Measurements from ENCODE around the gene SEMA4C. TPM values are rescaled to one million over a fixed set of nuclear protein-coding genes. Genes with fewer than 3 reads are reported as not detected.
A peak's percentile ranks its signal among the peaks of the same experiment; 100 is the strongest.

SEMA4C gene
- total and polyA plus RNA-seq, 2 of the 4 experiments (the other 2 are of a cell fraction), result 15.8 to 24.3 TPM

- peak overlapping the region; percentile 34; the same call in 1 of the 2 replicates for H3K27ac ChIP-seq (ENCODE audit: insufficient read depth, low read length)
- peak; percentile 97 for ATAC-seq (ENCODE audit: low read depth)
- H3K27me3 ChIP-seq (ENCODE audit: control insufficient read depth, insufficient read depth, low read length), result no peaks in the 10 kb centered on the region
- BruUV-seq (replicated peaks), result no TSS peak
- no peak overlapping the region for H2BK5ac ChIP-seq (ENCODE audit: low read depth, low read length, poor library complexity, severe bottlenecking)
- H3K79me1 ChIP-seq (ENCODE audit: low read depth in 1 of 2, low read length in 2 of 2), result no peaks in the 10 kb centered on the region
- no peaks in the 10 kb centered on the region for H3K9me3 ChIP-seq (ENCODE audit: control insufficient read depth, insufficient read depth, low read length)
- no peak overlapping the region for H3K23ac ChIP-seq (ENCODE audit: low read depth, low read length)
- in situ Hi-C loops (cut with MboI; ENCODE audit: low sequenced_read_pairs), result no loop called here
- no peaks in the 10 kb centered on the region for H4K20me1 ChIP-seq (ENCODE audit: insufficient read depth, low read length)
- intact Hi-C loops (cut with micrococcal nuclease), result no loop called here
- peak overlapping the region; percentile 50; the same call in 1 of the 2 replicates for H2BK20ac ChIP-seq (ENCODE audit: low read depth, low read length)
- H2AK9ac ChIP-seq (replicated peaks; ENCODE audit: low read depth, low read length, poor library complexity), result peak overlapping the region; percentile 40
- peaks cover 14% of the 10 kb centered on the region for H3K4me1 ChIP-seq (ENCODE audit: control insufficient read depth, insufficient read depth, low read length)
- ChIA-PET POLR2A (ENCODE audit: unreplicated experiment) (interaction anchor here (0.5 to 0.6 kb wide), 2 partner anchors 13 to 23 kb away, joined by 3 to 8 read pairs; no protein-coding TSS in a partner anchor), CTCF (interaction anchor here (0.5 kb wide), 1 partner anchor 36 kb away, joined by 3 read pairs; no protein-coding TSS in a partner anchor)
- H3K9ac ChIP-seq (ENCODE audit: low read depth, low read length), result no peak overlapping the region
- no peaks in the 10 kb centered on the region for H3K36me3 ChIP-seq (ENCODE audit: control insufficient read depth, insufficient read depth, low read length)
- H3K56ac ChIP-seq (ENCODE audit: extremely low read depth, insufficient read depth, low read length), result no peak overlapping the region
- peak overlapping the region; percentile 10 for H4K5ac ChIP-seq (ENCODE audit: low read depth, low read length)
- H2AFZ ChIP-seq (replicated peaks; ENCODE audit: low read length, poor library complexity), result peak overlapping the region; percentile 80
- H3K4ac ChIP-seq (ENCODE audit: low read depth, low read length), result peak overlapping the region; percentile 89
- dilution Hi-C loops (cut with HindIII; ENCODE audit: low sequenced_read_pairs, unreplicated experiment), result no loop called here
- peak overlapping the region; percentile 54; the same call in 1 of the 3 replicates for H2BK15ac ChIP-seq (ENCODE audit: low read depth, low read length)
- H3K9me1 ChIP-seq (ENCODE audit: insufficient read depth, low read length), result peaks cover 13% of the 10 kb centered on the region
- peak overlapping the region; percentile 71 for H2AK5ac ChIP-seq (ENCODE audit: low read depth, low read length)
- H3K18ac ChIP-seq (ENCODE audit: low read depth, low read length), result peak overlapping the region; percentile 55; the same call in 1 of the 2 replicates
- peak overlapping the region; percentile 87 for H2BK120ac ChIP-seq (ENCODE audit: low read depth, low read length)
- H3K14ac ChIP-seq (replicated peaks; ENCODE audit: low read depth, low read length), result peak overlapping the region; percentile 96
- no CpG with 5 or more reads among the region's 11 CpGs for WGBS, 2 experiments (ENCODE audit: extremely low coverage in 2 of 2, insufficient read length in 1 of 2)
- H4K8ac ChIP-seq (ENCODE audit: low read depth in 2 of 2, low read length in 2 of 2), result peak overlapping the region; percentile 37 to 70; a peak in 2 of 4 replicates
- H3K4me3 ChIP-seq (ENCODE audit: insufficient read depth, low read depth, low read length), result no peak overlapping the region
- peak overlapping the region; percentile 74 for H4K91ac ChIP-seq (ENCODE audit: insufficient read depth, low read depth, low read length)
- peak overlapping the region; percentile 27; the same call in 1 of the 2 replicates for H3K4me2 ChIP-seq (ENCODE audit: low read depth, low read length)
- DNase-seq, result peak; percentile 58
- TF ChIP-seq MXI1 (IDR thresholded peaks at IDR 0.05; ENCODE audit: borderline replicate concordance, low read depth, low read length) (no peak), FOS (IDR thresholded peaks at IDR 0.05; ENCODE audit: low read depth, low read length) (no peak), CHD1 (IDR thresholded peaks at IDR 0.05; ENCODE audit: low read depth, low read length) (no peak), BHLHE40 (IDR thresholded peaks at IDR 0.05; ENCODE audit: low read depth, low read length) (no peak), USF2 (IDR thresholded peaks at IDR 0.05; ENCODE audit: low read depth, low read length) (no peak), RAD21 (IDR thresholded peaks at IDR 0.05; ENCODE audit: low read length) (no peak), MAFK (IDR thresholded peaks at IDR 0.05; ENCODE audit: low read depth, low read length) (no peak), MAZ (IDR thresholded peaks at IDR 0.05; ENCODE audit: borderline replicate concordance, low read depth, low read length) (no peak), NFE2L2 (IDR thresholded peaks at IDR 0.05; ENCODE audit: low read depth, low read length) (no peak), RCOR1 (IDR thresholded peaks at IDR 0.05; ENCODE audit: insufficient replicate concordance, low read length) (no peak), POLR2A (IDR thresholded peaks at IDR 0.05; ENCODE audit: low read depth, low read length) (no peak), CTCF (conservative IDR thresholded peaks at IDR 0.05; ENCODE audit: low read depth, low read length) (no peak), CEBPB (IDR thresholded peaks at IDR 0.05; ENCODE audit: low read depth, low read length) (no peak), RFX5 (IDR thresholded peaks at IDR 0.05; ENCODE audit: low read depth, low read length) (no peak)
- TF ChIP-seq, protein P1, sequence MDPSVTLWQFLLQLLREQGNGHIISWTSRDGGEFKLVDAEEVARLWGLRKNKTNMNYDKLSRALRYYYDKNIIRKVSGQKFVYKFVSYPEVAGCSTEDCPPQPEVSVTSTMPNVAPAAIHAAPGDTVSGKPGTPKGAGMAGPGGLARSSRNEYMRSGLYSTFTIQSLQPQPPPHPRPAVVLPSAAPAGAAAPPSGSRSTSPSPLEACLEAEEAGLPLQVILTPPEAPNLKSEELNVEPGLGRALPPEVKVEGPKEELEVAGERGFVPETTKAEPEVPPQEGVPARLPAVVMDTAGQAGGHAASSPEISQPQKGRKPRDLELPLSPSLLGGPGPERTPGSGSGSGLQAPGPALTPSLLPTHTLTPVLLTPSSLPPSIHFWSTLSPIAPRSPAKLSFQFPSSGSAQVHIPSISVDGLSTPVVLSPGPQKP (IDR thresholded peaks at IDR 0.05; ENCODE audit: borderline replicate concordance, low read depth, low read length), result no peak
Observed at GRCh38 chr2:96891591-96892333, 21.9 kb upstream of the SEMA4C start.
